Activated B cell treated with CpG ODN at 0.5 μM for 24 hours (primary cell): ENCODE measurements around the gene FASTK. TPM values are rescaled to one million over a fixed set of nuclear protein-coding genes. Genes with fewer than 3 reads are reported as not detected.

Experiments used
- total RNA-seq: library from RNA; stranded (reverse); gene quantifications from 2 replicates; pipeline ENCODE4 v1.2.3, GENCODE V29; 2022

FASTK gene
- total RNA-seq, 1 donor from 2014 or later, result 103 TPM

Other genes starting within 250 kb of the FASTK start
- not detected in 2 replicates for gene AOC1, start 228.3 kb downstream of the FASTK start, total RNA-seq
- gene KCNH2, start 102.5 kb downstream of the FASTK start, total RNA-seq, result 0.12 and 0.29 TPM in 2 replicates
- 0.10 and 0.22 TPM in 2 replicates for gene NOS3, start 89.8 kb downstream of the FASTK start, total RNA-seq
- gene ATG9B, start 56.3 kb downstream of the FASTK start, total RNA-seq, result 1.8 and 2.3 TPM in 2 replicates
- gene ABCB8, start 52.4 kb downstream of the FASTK start, total RNA-seq, result 38.9 and 46.5 TPM in 2 replicates
- gene ASIC3, start 32.3 kb downstream of the FASTK start, total RNA-seq, result 1.2 TPM in 2 replicates
- 7.5 and 8.1 TPM in 2 replicates for gene CDK5, start 22.9 kb downstream of the FASTK start, total RNA-seq
- 69.1 and 72.5 TPM in 2 replicates for gene SLC4A2, start 21.2 kb downstream of the FASTK start, total RNA-seq
- gene TMUB1, start 2.7 kb upstream of the FASTK start, total RNA-seq, result 40.5 and 43.5 TPM in 2 replicates
- gene AGAP3, start 5.7 kb upstream of the FASTK start, total RNA-seq, result 6.5 and 7.4 TPM in 2 replicates
- not detected in 2 replicates for gene GBX1, start 86.9 kb upstream of the FASTK start, total RNA-seq
- not detected in 2 replicates for gene ASB10, start 106.4 kb upstream of the FASTK start, total RNA-seq
- gene H2BK1, start 129.7 kb upstream of the FASTK start, total RNA-seq, result 0.76 and 1.8 TPM in 2 replicates
- gene ABCF2, start 146.4 kb upstream of the FASTK start, total RNA-seq, result 47.3 and 52.4 TPM in 2 replicates
- gene CHPF2, start 151.7 kb upstream of the FASTK start, total RNA-seq, result 32.4 and 41.2 TPM in 2 replicates
- not detected in 2 replicates for gene SMARCD3, start 167.9 kb upstream of the FASTK start, total RNA-seq